Activated effector memory CD4-positive, alpha-beta T cell treated with Interleukin-2 at 50 U/mL for 16 hours (primary cell): ENCODE results near the gene ENOPH1.
"Not testable (repeated sequence)": the region's sequence is repeated elsewhere in the genome, so short reads cannot be mapped to it uniquely, and the experiment has no call there.

Experiments
- DNase-seq: peaks from one replicate; pipeline ENCODE4 v3.0.0-alpha.2; 2020

The ENOPH1 gene

GRCh38 chr4:82473621-82474164 is 43.3 kb downstream of the ENOPH1 start:
- no peak for DNase-seq

- DNase-seq, result not testable (repeated sequence)
These were observed 45.5 kb downstream of the ENOPH1 start for GRCh38 chr4:82475931-82476330.

GRCh38 chr4:82477469-82477868 is 47.1 kb downstream of the ENOPH1 start:
- not testable (repeated sequence) for DNase-seq

GRCh38 chr4:82479562-82479961 is 49.2 kb downstream of the ENOPH1 start:
- DNase-seq, result no peak

GRCh38 chr4:82480771-82481505 is 50.5 kb downstream of the ENOPH1 start:
- no peak for DNase-seq

GRCh38 chr4:82481506-82481840 is 51.1 kb downstream of the ENOPH1 start:
- DNase-seq, result no peak

- no peak for DNase-seq
These were observed 52.0 kb downstream of the ENOPH1 start for GRCh38 chr4:82482387-82482786.

GRCh38 chr4:82484996-82485783 is 54.8 kb downstream of the ENOPH1 start:
- no peak for DNase-seq

GRCh38 chr4:82489076-82489475 is 58.7 kb downstream of the ENOPH1 start:
- DNase-seq, result no peak

- no peak for DNase-seq
These were observed 59.6 kb downstream of the ENOPH1 start for GRCh38 chr4:82489987-82490386.

GRCh38 chr4:82491251-82491960 is 61.0 kb downstream of the ENOPH1 start:
- no peak for DNase-seq

GRCh38 chr4:82493721-82494425 is 63.5 kb downstream of the ENOPH1 start:
- DNase-seq, result no peak

- DNase-seq, result no peak
These were observed 65.3 kb downstream of the ENOPH1 start for GRCh38 chr4:82495666-82496065.

- no peak for DNase-seq
These were observed 66.0 kb downstream of the ENOPH1 start for GRCh38 chr4:82496349-82496748.

GRCh38 chr4:82499738-82500434 is 69.5 kb downstream of the ENOPH1 start:
- no peak for DNase-seq

GRCh38 chr4:82500435-82501153 is 70.2 kb downstream of the ENOPH1 start:
- no peak for DNase-seq

GRCh38 chr4:82501154-82501442 is 70.7 kb downstream of the ENOPH1 start:
- DNase-seq, result no peak

- no peak for DNase-seq
These were observed 77.6 kb downstream of the ENOPH1 start for GRCh38 chr4:82508011-82508410.

GRCh38 chr4:82508806-82509428 is 78.5 kb downstream of the ENOPH1 start:
- no peak for DNase-seq

- no peak for DNase-seq
These were observed 79.8 kb downstream of the ENOPH1 start for GRCh38 chr4:82510216-82510615.
